ENCODE measurements around the gene PILRA. TPM values are rescaled to one million over a fixed set of nuclear protein-coding genes. Genes with fewer than 3 reads are reported as not detected.
A peak's percentile ranks its signal among the peaks of the same experiment; 100 is the strongest.

The PILRA gene
- total RNA-seq, 4 donors from 2014 or later: 3.3 to 20.6 (median 6.7) TPM

DNA sequence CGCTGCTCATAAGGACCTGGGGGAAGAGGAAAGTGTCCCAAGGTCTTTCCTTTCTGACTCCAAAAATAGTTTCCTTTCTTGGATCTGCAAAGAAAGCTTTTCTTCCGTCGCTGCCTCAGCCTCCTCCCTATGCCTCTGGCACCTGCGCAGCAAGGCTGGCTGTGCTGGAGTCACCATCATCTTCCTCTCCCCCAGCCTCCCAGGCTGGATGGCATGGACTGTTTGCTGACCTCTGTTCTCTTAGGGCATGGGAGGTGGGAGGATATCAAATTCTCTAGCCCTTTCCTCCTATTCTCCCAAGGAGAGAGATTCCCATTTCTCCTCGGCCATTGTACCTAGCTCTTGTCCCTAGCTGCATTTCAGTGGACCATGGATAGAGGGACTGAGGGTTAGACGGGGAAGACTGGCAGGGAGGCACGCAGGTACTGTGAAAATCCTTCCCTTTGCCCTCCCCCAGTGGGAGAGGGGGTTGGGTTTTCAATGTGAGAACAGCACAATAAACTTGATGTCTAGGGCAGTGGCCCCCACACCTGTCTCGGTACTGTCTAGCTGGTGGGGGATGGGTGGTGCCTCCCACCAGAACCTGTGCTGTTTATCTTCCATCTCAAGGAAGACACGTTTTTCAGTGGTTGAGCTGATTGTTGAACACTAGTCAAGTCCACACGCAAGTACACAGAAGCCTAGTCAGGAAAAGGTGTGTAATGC is 60.5 kb downstream of the PILRA start:
- intact Hi-C loops (cut with DNase I; ENCODE audit: low total_unique reads): no loop called here
- Histone ChIP-seq H3K27ac (no peak overlapping the region), H3K9me3 (no peaks in the 10 kb centered on the region), H3K36me3 (no peaks in the 10 kb centered on the region), H3K4me3 (no peak overlapping the region), H3K4me1 (peaks cover 7 to 22% of the 10 kb centered on the region in 2 donors), H3K27me3 (no peaks in the 10 kb centered on the region)
- no peak for DNase-seq
- TF ChIP-seq CTCF (IDR thresholded peaks at IDR 0.05) (no peak), POLR2A (IDR thresholded peaks at IDR 0.05) (no peak)

DNA sequence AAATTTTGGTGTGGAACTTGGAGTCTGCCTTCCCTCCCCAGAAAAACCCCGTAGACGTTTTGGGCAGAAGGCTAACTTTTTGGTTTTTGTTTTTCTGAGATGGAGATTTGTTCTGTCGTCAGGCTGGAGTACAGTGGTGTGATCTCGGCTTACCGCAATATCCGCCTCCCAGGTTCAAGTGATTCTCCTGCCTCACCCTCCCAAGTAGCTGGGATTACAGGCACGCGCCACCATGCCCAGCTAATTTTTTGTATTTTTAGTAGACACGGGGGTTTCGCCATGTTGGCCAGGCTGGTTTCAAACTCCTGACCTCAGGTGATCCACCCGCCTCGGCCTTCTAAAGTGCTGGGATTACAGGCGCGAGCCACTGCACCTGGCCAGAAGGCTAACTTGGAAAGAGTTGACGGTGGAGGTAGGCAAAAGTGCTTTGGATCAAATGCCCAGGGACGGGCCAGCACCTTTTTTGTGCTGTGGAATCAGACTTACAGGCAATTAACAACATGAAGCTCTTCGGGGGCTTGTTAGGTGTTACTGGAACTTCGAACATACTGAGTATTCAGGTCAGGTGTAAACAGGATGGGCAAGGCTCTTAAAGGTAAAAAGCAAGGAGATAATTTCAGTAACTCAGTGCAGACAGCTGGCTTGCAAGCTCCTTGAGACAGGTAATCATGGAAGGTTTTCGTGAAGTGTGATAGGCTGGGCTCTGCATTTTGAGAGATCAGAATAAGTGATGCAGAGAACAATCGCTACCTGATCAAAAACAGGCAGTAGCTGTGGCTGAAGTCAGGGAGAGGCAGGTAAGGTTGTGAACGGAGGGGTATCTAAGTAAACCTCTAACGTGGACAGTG is 61.2 kb downstream of the PILRA start:
- no peaks in the 10 kb centered on the region for H3K36me3 ChIP-seq
- peaks cover 7 to 22% of the 10 kb centered on the region in 2 donors for H3K4me1 ChIP-seq
- no peak for DNase-seq
- H3K27me3 ChIP-seq: no peaks in the 10 kb centered on the region
- TF ChIP-seq CTCF (IDR thresholded peaks at IDR 0.05) (no peak), POLR2A (IDR thresholded peaks at IDR 0.05) (no peak)
- no peak overlapping the region for H3K4me3 ChIP-seq
- no peaks in the 10 kb centered on the region for H3K9me3 ChIP-seq
- peak overlapping the region in 1 of 2 donors; percentile 96 for H3K27ac ChIP-seq
- intact Hi-C loops (cut with DNase I; ENCODE audit: low total_unique reads): no loop called here

- Histone ChIP-seq H3K4me3 (peak overlapping the region; percentile 73 to 93), H3K9me3 (no peaks in the 10 kb centered on the region), H3K36me3 (no peaks in the 10 kb centered on the region), H3K27ac (peak overlapping the region; percentile 94 to 96), H3K4me1 (peaks cover 7 to 19% of the 10 kb centered on the region in 2 donors), H3K27me3 (no peaks in the 10 kb centered on the region)
- intact Hi-C loops (cut with DNase I; ENCODE audit: low total_unique reads): no loop called here
- no peak for TF ChIP-seq POLR2A (IDR thresholded peaks at IDR 0.05)
- no peak for TF ChIP-seq CTCF (IDR thresholded peaks at IDR 0.05)
- peak in 1 of 2 donors; percentile 45 for DNase-seq
Observed at GRCh38 chr7:100435401-100436304, 62.4 kb downstream of the PILRA start.

GRCh38 chr7:100437150-100438100 is 64.1 kb downstream of the PILRA start:
- H3K27me3 ChIP-seq: no peaks in the 10 kb centered on the region
- TF ChIP-seq CTCF (IDR thresholded peaks at IDR 0.05): no peak
- TF ChIP-seq POLR2A (IDR thresholded peaks at IDR 0.05): no peak
- H3K4me3 ChIP-seq: no peak overlapping the region
- peaks cover 7 to 8% of the 10 kb centered on the region in 2 donors for H3K4me1 ChIP-seq
- intact Hi-C loops (cut with DNase I; ENCODE audit: low total_unique reads): no loop called here
- no peaks in the 10 kb centered on the region for H3K36me3 ChIP-seq
- H3K9me3 ChIP-seq: no peaks in the 10 kb centered on the region
- peak overlapping the region; percentile 94 to 96 for H3K27ac ChIP-seq
- peak; percentile 8 to 11 for DNase-seq

Measured in uterus (tissue), 4 donors.